KBM-7 (cell line): ENCODE results near the gene CCNJ.
"Not testable (repeated sequence)": the region's sequence is repeated elsewhere in the genome, so short reads cannot be mapped to it uniquely, and the experiment has no call there.

Experiments used
- DNase-seq: peaks from one replicate; pipeline ENCODE4 v3.0.0-alpha.2; 2015
- in situ Hi-C: fragments of 300-500 bp; cut with MboI; formaldehyde crosslinking; loops from 2 replicates; pipeline ENCODE4 v1.14.3; 2020; ENCODE audit warnings: low sequenced_read_pairs, low pct_unique_long_range_greater_than_20kb, mixed read lengths

Gene CCNJ, protein sequence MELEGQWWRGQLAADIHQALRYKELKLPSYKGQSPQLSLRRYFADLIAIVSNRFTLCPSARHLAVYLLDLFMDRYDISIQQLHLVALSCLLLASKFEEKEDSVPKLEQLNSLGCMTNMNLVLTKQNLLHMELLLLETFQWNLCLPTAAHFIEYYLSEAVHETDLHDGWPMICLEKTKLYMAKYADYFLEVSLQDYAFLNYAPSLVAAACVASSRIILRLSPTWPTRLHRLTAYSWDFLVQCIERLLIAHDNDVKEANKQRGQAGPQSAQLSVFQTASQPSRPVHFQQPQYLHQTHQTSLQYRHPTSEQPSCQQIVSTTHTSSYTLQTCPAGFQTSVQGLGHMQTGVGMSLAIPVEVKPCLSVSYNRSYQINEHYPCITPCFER

DNA sequence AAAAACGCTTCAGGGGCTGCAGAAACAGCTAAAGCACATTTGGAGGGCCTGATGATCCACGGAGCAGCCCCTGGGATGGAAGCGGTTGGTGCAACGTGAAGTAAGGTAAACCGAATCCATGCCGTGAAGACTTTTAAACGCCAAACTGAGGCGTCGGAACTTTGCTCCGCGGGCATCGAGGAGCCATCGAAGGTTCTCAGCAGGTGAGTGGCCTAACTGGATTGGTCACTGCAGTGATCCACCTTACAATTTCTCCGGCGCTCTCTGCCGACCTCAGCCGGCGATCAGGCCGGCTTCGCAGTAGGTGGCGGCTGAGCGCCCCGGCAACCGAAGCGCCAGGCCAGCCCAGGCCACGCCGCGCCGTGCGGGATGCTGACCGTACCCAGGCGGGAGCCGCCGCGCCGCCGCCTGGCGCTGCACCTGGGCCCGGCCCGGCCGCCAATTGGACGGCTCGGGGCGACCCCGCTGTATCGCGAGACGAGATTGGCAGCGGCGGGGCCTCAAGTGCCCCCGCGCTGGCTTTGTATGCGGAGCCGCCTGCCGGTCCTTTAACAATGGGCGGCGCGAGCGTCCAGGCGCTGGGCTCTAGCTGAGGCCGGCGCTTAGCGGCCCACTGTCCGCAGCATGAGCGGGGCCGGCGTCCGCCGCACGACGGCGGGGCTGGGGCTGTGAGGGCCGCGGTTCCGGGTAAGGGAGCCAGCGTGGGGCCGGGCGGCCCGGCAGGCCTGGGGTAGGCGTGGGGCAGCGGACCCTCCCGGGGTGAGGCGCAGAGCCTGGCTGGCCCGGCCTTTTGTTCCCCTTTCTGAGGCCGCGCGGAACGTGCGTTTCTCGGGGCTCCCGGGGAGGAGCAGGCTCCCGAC is at the start of gene CCNJ:
CCNJ (plus strand) TSS at position 551 of the 860 bp plus-strand sequence. CDS start 811 bp downstream, outside the sequence.
- in situ Hi-C loops = no loop called here
- peak; percentile 83 for DNase-seq

- DNase-seq, in situ Hi-C loops: not testable (repeated sequence)
These were observed 49.0 kb upstream of the CCNJ start for GRCh38 chr10:95994376-95994775.

DNA sequence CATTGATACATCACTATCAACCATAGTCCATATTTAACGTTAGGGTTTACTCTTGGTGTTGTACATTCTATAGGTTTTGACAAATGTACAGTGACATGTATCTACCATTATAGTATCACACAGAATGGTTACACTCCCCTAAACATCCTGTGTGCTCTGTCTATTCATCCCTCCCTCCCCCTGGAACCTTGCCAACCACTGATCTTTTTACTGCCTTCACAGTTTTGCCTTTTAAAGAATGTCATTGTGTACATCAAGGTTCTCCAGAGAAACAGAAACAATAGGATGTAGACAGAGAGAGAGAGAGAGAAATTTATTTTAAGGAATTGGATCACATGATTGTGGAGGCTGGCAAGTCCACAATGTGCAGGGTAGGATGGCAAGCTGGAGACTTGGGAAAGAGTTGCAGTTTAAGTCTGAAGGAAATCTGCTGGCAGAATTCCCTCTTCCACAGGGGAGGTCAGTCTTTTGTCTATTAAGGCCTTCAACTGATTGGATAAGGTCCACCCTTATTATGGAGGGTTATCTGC is 45.1 kb upstream of the CCNJ start:
- DNase-seq = no peak
- in situ Hi-C loops = no loop called here

GRCh38 chr10:96013956-96014355 is 29.4 kb upstream of the CCNJ start:
- no peak for DNase-seq
- in situ Hi-C loops = no loop called here

DNA sequence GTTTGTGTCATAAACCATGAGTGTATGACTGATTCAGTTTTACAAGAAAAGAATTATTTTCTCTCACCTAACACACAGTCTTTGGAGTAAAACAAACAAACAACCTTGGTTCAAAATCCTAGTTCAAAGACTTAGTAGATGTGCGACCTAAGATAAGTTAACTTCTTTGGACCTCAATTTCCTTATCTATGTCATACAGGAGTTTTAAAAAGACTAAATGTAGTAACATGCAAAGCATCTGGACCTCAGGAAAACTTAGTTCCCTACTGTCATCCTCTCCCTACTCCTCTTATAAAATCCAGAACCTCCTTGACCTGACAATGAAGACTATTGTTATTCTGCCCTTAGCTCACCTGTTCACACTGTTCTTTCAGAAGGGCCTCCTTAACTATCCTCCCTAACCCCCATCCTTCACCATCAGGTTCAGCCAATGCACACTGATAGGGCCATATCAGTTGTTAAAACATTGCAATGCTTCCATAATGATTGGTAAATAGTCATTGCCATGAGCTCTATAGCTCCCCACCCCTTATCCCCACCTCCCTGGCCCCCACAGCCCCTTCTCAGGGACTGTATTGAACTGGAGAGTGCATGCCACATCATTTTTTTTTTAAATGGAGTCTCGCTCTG is 28.8 kb upstream of the CCNJ start:
- no peak for DNase-seq
- in situ Hi-C loops = no loop called here

GRCh38 chr10:96017191-96017687 is 26.1 kb upstream of the CCNJ start:
- peak; percentile 60 for DNase-seq
- in situ Hi-C loops = no loop called here

DNA sequence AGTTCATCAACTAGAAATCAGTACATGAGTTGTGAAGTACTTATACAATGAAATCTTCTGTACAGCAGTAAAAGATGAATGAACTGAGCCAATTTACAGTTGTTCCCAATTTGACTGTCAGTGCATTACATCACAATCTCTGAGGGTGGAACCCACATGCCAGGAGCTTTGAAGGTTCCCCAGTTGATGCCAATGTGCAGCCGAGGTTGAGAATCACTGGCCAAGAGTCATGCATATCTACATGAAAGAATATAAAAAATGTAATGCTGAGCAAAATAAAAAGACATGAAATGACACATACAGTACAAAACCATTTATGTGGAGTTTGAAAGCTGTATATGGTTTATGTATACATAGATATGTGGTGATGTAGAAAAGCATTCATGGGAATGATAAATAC is 22.1 kb upstream of the CCNJ start:
- in situ Hi-C loops = no loop called here
- no peak for DNase-seq

- in situ Hi-C loops = no loop called here
These were observed 20.6 kb upstream of the CCNJ start for GRCh38 chr10:96022739-96023138.

DNA sequence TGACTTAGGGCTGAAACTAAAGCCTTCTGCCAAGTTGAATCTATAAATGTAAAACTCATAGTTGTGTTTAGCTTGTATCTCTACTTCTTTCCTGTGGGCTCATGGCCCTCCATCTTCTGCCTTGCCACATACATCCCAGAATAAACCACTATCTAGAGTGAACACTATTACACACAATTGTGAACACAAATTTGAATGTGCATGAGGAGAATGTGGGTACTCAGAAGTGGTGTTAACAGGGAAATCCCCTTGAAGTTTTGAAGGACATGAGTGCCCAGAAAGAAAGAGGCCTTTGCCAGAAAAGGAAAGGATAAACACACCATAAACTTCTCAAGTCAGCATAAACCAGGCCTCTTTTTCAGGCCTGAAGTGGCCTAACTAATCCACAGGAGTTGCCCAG is 20.2 kb upstream of the CCNJ start:
- in situ Hi-C loops = no loop called here
- no peak for DNase-seq

More at GRCh38 chr10:96022739-96023138, 20.6 kb upstream of the CCNJ start:
- DNase-seq = no peak

DNA sequence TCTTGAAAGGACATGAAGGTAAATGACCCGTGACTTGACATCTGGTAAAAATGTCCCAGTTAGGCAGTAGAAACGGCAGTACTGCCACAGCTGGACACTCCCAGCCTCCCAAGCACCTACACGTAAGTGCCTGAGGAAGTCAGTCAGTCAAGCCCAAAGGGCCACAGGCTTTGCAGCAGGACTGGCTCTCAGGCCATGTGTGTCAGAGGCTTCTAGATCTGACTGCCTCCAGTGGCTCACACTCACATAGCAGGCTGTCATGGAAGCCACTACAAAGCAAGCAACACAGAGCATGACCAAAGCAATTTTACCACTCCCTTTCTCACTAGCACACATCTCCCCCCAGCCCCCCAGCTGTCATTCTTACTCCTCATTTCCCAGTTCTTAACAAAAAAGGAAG is 17.8 kb upstream of the CCNJ start:
- DNase-seq = peak; percentile 43
- in situ Hi-C loops = no loop called here

GRCh38 chr10:96034625-96035024 is 8.8 kb upstream of the CCNJ start:
- in situ Hi-C loops = no loop called here

DNA sequence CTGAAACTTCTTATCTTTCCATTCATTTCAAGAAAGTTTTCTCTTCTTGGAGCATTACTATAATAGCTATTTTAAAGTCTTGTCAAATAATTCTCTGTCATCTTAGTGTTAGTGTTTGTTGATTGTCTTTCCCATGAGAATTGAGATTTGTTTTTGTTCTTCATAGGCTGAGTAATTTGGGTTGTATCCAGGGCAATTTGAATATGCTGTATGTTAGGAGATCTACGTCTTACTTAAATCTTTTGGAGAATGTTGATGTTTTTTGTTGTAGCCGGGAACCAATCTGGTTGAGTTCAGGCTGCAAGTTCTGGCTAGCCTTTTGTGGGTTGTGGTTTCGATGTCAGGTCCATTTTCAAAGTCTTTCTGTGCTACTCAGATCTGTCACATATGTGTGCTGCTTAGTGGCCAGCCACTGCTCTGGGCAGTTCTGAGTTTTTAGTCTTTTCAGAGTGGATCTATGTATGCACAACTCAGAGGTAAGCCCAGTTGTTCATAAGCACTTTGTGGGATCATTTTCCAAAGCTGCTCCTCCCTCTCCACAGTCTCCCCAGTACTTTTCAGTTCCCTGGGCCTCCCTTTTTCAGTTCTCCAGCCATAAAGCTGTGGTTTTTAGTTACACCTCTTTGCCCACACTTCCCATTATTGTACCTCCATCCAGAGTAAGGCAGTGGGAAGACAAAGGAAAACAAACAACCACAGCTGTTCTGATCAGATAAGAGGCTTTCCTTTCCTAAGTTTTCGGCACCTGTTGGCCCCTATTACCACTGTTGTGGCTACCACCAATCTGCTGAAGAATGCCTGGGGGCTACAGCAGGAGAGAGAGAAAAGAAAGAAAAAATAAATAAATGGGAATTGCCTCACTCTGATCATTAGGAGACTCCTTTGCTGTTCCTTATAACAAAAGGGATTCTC is 4.7 kb upstream of the CCNJ start:
- DNase-seq = peak; percentile 43
- in situ Hi-C loops = no loop called here

More at GRCh38 chr10:96034625-96035024, 8.8 kb upstream of the CCNJ start:
- DNase-seq = no peak

GRCh38 chr10:96041146-96041545 is 2.2 kb upstream of the CCNJ start:
- no peak for DNase-seq
- in situ Hi-C loops = no loop called here

- DNase-seq = peak; percentile 77
- in situ Hi-C loops = no loop called here
These were observed 721 bp downstream of the CCNJ start for GRCh38 chr10:96043893-96044715.

DNA sequence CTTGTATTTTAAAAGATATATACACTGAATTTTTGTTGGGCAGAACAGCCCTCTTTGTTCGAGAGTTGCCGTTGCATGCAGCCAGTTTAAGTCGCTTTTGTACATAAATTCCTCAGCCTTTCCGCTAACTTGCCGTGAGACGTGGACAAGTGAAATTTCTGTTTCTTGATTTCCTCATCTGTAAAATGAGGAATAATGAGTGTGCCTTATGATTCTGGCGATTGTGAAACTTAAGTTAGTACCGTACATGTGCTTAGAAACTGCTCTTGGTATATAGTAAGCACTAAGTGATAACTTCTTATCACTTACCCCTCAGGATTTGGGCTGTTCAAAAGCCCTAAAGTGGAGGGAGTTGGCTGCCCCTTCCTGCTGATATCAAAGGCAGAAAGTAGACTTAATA is 1.4 kb downstream of the CCNJ start:
- in situ Hi-C loops = no loop called here
- no peak for DNase-seq

GRCh38 chr10:96046546-96046945 is 3.2 kb downstream of the CCNJ start:
- in situ Hi-C loops = no loop called here
- DNase-seq = no peak

DNA sequence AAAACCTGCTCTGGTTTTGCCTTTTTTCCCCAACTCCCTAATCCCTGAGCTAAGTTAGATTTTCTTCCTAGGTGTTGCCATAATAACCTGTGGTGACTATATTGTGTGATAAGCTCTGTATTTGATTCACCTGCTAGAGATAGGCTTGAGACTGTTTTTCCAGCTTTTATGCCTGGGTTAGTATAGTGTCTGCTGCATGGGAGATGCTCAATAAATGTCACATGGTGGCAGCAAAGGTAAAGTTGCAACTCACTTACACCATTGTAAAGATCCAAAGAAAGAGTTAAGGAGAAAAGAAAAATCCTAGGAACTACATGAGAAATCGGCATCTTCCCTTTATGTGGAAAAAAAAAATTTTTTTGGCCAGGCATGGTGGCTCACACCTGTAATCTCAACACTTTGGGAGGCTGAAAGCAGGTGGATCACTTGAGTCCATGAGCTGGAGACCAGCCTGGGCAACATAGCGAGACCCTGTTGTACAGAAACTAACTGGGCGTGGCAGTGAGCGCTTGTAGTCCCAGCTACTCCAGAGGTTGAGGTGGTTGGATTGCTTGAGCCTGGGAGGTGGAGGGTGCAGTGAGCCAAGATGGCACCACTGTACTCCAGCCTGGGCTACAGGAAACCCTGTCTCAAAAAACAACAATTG is 3.7 kb downstream of the CCNJ start:
- DNase-seq = peak; percentile 15
- in situ Hi-C loops = no loop called here
